ENCODE measurements around the gene EFCC1. TPM values are rescaled to one million over a fixed set of nuclear protein-coding genes. Genes with fewer than 3 reads are reported as not detected.

Gene EFCC1
- total and polyA plus RNA-seq, 2 of the 8 experiments (the other 6 are each of a cell fraction or from before 2014, with no cell fraction given), result 0.14 to 0.37 TPM

- Histone ChIP-seq H2BK5ac (ENCODE audit: low read depth, low read length) (no peak overlapping the region), H3K36me3 (ENCODE audit: control insufficient read depth in 2 of 4, insufficient read depth in 4 of 4, low read length in 3 of 4) (no peaks in the 10 kb centered on the region), H3K79me1 (ENCODE audit: low read depth, low read length) (no peaks in the 10 kb centered on the region), H4K5ac (ENCODE audit: insufficient read length, low read depth, low read length) (no peak overlapping the region), H4K20me1 (replicated peaks in 1 of 2; ENCODE audit: control insufficient read depth in 1 of 2, insufficient read depth in 2 of 2, low read length in 2 of 2) (no peaks in the 10 kb centered on the region), H3K27me3 (replicated peaks in 1 of 4; ENCODE audit: control insufficient read depth in 3 of 4, extremely low read depth in 1 of 4, insufficient read depth in 3 of 4, low read length in 3 of 4) (peaks cover 0 to 4% (median 0%) of the 10 kb centered on the region in 4 experiments; a peak in 1 of 7 replicates), H3K4ac (replicated peaks; ENCODE audit: insufficient read length, low read depth, low read length) (no peak overlapping the region), H2BK12ac (ENCODE audit: low read depth, low read length) (no peak overlapping the region), H2AFZ (ENCODE audit: low read length) (no peak overlapping the region), H3K9me3 (ENCODE audit: insufficient read depth in 2 of 2, low read depth in 1 of 2, low read length in 1 of 2) (no peaks in the 10 kb centered on the region), H3K27ac (ENCODE audit: low read depth, low read length) (no peak overlapping the region), H3K18ac (ENCODE audit: extremely low read depth, low read length) (no peak overlapping the region), H3K56ac (replicated peaks; ENCODE audit: insufficient read length, low read depth, low read length) (no peak overlapping the region), H3K4me3 (ENCODE audit: extremely low read depth in 1 of 4, insufficient read depth in 2 of 4, low read depth in 3 of 4, low read length in 4 of 4) (no peak overlapping the region), H4K8ac (ENCODE audit: extremely low read depth, insufficient read depth, low read length) (no peak overlapping the region), H3K4me2 (ENCODE audit: insufficient read depth in 1 of 2, low read depth in 2 of 2, low read length in 2 of 2) (no peak overlapping the region), H2BK15ac (ENCODE audit: low read length) (no peak overlapping the region), H2BK120ac (replicated peaks; ENCODE audit: low read depth, low read length) (no peak overlapping the region), H4K91ac (replicated peaks; ENCODE audit: insufficient read length, low read length) (no peak overlapping the region), H3K79me2 (ENCODE audit: control insufficient read depth in 1 of 2, insufficient read depth in 2 of 2, low read length in 2 of 2) (no peaks in the 10 kb centered on the region), H3K14ac (ENCODE audit: insufficient read length) (no peak overlapping the region), H3K9ac (replicated peaks in 1 of 4; ENCODE audit: extremely low read depth in 1 of 4, low read depth in 3 of 4, low read length in 3 of 4) (no peak overlapping the region), H2BK20ac (ENCODE audit: low read length) (no peak overlapping the region), H2AK5ac (ENCODE audit: low read depth, low read length) (no peak overlapping the region), H3K23me2 (ENCODE audit: low read depth, low read length) (no peaks in the 10 kb centered on the region), H3K23ac (ENCODE audit: insufficient read length) (no peak overlapping the region), H3K4me1 (replicated peaks in 1 of 4; ENCODE audit: control insufficient read depth in 3 of 4, insufficient read depth in 4 of 4, low read length in 3 of 4) (peaks cover 0 to 7% (median 1%) of the 10 kb centered on the region in 4 experiments; a peak in 2 of 7 replicates)
- ChIA-PET POLR2A (ENCODE audit: partially characterized antibody) (no interaction called here), CTCF (ENCODE audit: partially characterized antibody) (interaction anchor here (0.6 to 10.0 kb wide), 3 partner anchors 8 to 49 kb away, joined by 3 to 58 read pairs (median 5); no protein-coding TSS in a partner anchor)
- no peak for DNase-seq (ENCODE audit: low read depth in 1 of 2, low spot score in 2 of 2)
- no peak for FAIRE-seq
- 84% methylated on average over 3 of the region's 3 CpGs; no CpG with 5 or more reads in 1 of the 2 experiments for WGBS, 2 experiments (ENCODE audit: extremely low coverage in 1 of 2, insufficient coverage in 1 of 2, insufficient read length in 1 of 2, insufficient replicate concordance in 2 of 2, low coverage in 1 of 2, low lambda C conversion rate in 2 of 2, missing lambda C conversion rate in 1 of 2)
- TF ChIP-seq CTBP2 (IDR thresholded peaks at IDR 0.05; ENCODE audit: borderline replicate concordance, insufficient read depth, insufficient read length, low read length) (no peak), JUN (IDR thresholded peaks at IDR 0.05; ENCODE audit: low read depth, low read length) (no peak), HDAC6 (IDR thresholded peaks at IDR 0.05; ENCODE audit: low read depth, low read length) (no peak), TAF1 (IDR thresholded peaks at IDR 0.05; ENCODE audit: low read depth, low read length) (no peak), JUND (IDR thresholded peaks at IDR 0.05; ENCODE audit: low read length) (no peak), TEAD4 (IDR thresholded peaks at IDR 0.05; ENCODE audit: low read depth, low read length) (no peak), ATF3 (IDR thresholded peaks at IDR 0.05; ENCODE audit: insufficient read depth, low read depth, low read length) (no peak)
These were observed 18.2 kb downstream of the EFCC1 start for GRCh38 chr3:129019266-129019665.
